Cardiac fibroblast (primary cell): ENCODE data around the gene TCTN3.
"Not testable (repeated sequence)": the region's sequence is repeated elsewhere in the genome, so short reads cannot be mapped to it uniquely, and the experiment has no call there.

Experiments
- DNase-seq, 2 donors: peaks; one replicate each; pipeline versions ENCODE4 v3.0.0 to v3.0.0-alpha.2; 2010; ENCODE audit warnings: low read depth in 2 of 2
- H3K4me3 ChIP-seq, 2 donors: replicated peaks in 1 of 2; 1 replicate in 1 of 2; 2 replicates in 1 of 2; pipeline ENCODE4 v1.5.1; 2011; ENCODE audit warnings: low read depth in 2 of 2, low read length in 2 of 2, mild to moderate bottlenecking in 2 of 2, moderate library complexity in 1 of 2
- CTCF ChIP-seq: IDR thresholded peaks from one replicate; pipeline ENCODE4 v1.5.1; 2011; ENCODE audit warnings: low read depth, mild to moderate bottlenecking, low read length, inconsistent platforms

Gene TCTN3

GRCh38 chr10:95688648-95689047 is 5.1 kb downstream of the TCTN3 start:
- no peak overlapping the region for H3K4me3 ChIP-seq
- DNase-seq: no peak
- no peak for TF ChIP-seq CTCF

GRCh38 chr10:95683966-95684365 is 9.8 kb downstream of the TCTN3 start:
- no peak for DNase-seq
- no peak for TF ChIP-seq CTCF
- no peak overlapping the region for H3K4me3 ChIP-seq

GRCh38 chr10:95675403-95676116 is 18.2 kb downstream of the TCTN3 start:
- DNase-seq: no peak
- no peak overlapping the region for H3K4me3 ChIP-seq
- TF ChIP-seq CTCF: no peak

GRCh38 chr10:95674643-95675042 is 19.1 kb downstream of the TCTN3 start:
- H3K4me3 ChIP-seq: no peak overlapping the region
- no peak for DNase-seq
- TF ChIP-seq CTCF: no peak

GRCh38 chr10:95672641-95673040 is 21.1 kb downstream of the TCTN3 start:
- H3K4me3 ChIP-seq, DNase-seq: not testable (repeated sequence)

- no peak overlapping the region for H3K4me3 ChIP-seq
- TF ChIP-seq CTCF: no peak
- peak in 1 of 2 donors; percentile 4 for DNase-seq
Measured at GRCh38 chr10:95664543-95664942, 29.2 kb downstream of the TCTN3 start.

GRCh38 chr10:95663496-95663895 is 30.2 kb downstream of the TCTN3 start:
- DNase-seq: no peak
- H3K4me3 ChIP-seq: no peak overlapping the region
- TF ChIP-seq CTCF: no peak
